ENCODE data around the gene VGLL4.

VGLL4 gene

DNA sequence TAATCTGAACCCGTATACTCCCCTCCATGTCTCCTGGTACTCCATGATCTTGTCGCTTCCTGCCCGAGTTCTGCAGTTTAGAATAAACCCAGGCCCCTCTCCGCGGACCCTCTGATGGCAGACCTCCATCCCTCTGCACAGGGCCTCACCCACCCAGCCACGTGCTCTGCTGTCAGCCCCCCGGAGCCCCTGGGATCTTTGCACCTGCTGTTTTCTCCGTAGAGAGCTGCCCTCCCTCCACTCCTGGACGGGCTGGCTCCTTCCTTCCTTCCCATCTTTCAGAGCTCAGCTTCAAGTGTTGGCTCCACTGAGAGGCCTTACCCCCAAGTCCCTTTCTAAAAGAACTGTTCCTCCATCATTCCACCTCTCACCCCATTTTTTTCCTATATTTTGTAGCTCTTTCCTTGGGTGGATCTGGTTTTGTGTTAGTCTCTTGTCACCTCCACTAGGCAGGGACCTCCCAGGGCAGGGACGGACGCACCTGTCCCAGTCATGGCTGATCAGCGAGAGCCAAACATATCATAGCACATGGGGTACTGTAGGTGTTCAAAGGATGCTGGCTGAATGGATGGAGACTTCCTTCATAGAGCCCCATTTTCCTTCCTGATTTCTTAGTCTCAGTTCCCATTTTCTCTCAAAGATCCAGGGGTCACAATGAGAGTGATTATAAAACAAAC lies 106.6 kb downstream of the VGLL4 start:
- TF ChIP-seq ZNF8 (CRISPR knock-in tag; IDR thresholded peaks at IDR 0.05), result no peak
- TF ChIP-seq RARB (CRISPR knock-in tag; IDR thresholded peaks at IDR 0.05), result no peak
- no peak for TF ChIP-seq TCF4 (CRISPR knock-in tag; IDR thresholded peaks at IDR 0.05; ENCODE audit: borderline replicate concordance)
- no peak for TF ChIP-seq OSR1 (CRISPR knock-in tag; IDR thresholded peaks at IDR 0.05)
- TF ChIP-seq TOX (CRISPR knock-in tag; IDR thresholded peaks at IDR 0.05; ENCODE audit: borderline replicate concordance), result no peak
- TF ChIP-seq, protein P1, sequence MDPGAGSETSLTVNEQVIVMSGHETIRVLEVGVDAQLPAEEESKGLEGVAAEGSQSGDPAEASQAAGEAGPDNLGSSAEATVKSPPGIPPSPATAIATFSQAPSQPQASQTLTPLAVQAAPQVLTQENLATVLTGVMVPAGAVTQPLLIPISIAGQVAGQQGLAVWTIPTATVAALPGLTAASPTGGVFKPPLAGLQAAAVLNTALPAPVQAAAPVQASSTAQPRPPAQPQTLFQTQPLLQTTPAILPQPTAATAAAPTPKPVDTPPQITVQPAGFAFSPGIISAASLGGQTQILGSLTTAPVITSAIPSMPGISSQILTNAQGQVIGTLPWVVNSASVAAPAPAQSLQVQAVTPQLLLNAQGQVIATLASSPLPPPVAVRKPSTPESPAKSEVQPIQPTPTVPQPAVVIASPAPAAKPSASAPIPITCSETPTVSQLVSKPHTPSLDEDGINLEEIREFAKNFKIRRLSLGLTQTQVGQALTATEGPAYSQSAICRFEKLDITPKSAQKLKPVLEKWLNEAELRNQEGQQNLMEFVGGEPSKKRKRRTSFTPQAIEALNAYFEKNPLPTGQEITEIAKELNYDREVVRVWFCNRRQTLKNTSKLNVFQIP (CRISPR knock-in tag; IDR thresholded peaks at IDR 0.05; ENCODE audit: borderline replicate concordance, low read depth), result no peak
- no peak for TF ChIP-seq ZNF70 (CRISPR knock-in tag; IDR thresholded peaks at IDR 0.05)
- no peak for TF ChIP-seq TSHZ2 (CRISPR knock-in tag; IDR thresholded peaks at IDR 0.05)
- TF ChIP-seq, protein P2, sequence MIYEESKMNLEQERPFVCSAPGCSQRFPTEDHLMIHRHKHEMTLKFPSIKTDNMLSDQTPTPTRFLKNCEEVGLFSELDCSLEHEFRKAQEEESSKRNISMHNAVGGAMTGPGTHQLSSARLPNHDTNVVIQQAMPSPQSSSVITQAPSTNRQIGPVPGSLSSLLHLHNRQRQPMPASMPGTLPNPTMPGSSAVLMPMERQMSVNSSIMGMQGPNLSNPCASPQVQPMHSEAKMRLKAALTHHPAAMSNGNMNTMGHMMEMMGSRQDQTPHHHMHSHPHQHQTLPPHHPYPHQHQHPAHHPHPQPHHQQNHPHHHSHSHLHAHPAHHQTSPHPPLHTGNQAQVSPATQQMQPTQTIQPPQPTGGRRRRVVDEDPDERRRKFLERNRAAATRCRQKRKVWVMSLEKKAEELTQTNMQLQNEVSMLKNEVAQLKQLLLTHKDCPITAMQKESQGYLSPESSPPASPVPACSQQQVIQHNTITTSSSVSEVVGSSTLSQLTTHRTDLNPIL (CRISPR knock-in tag; IDR thresholded peaks at IDR 0.05; ENCODE audit: low read depth), result no peak
- no peak for TF ChIP-seq ISL1 (CRISPR knock-in tag; IDR thresholded peaks at IDR 0.05)
- ATAC-seq, result no peak

GRCh38 chr3:11536132-11536935 lies 107.4 kb downstream of the VGLL4 start:
- ATAC-seq, result no peak
- TF ChIP-seq RARB (CRISPR knock-in tag; IDR thresholded peaks at IDR 0.05) (no peak), TCF4 (CRISPR knock-in tag; IDR thresholded peaks at IDR 0.05; ENCODE audit: borderline replicate concordance) (no peak), SNAI2 (CRISPR knock-in tag; IDR thresholded peaks at IDR 0.05) (no peak), CSDC2 (CRISPR knock-in tag; IDR thresholded peaks at IDR 0.05) (no peak), ESRRG (CRISPR knock-in tag; IDR thresholded peaks at IDR 0.05) (no peak), ISL1 (CRISPR knock-in tag; IDR thresholded peaks at IDR 0.05) (no peak), ZC3H10 (CRISPR knock-in tag; IDR thresholded peaks at IDR 0.05) (no peak), ZNF8 (CRISPR knock-in tag; IDR thresholded peaks at IDR 0.05) (no peak), OSR1 (CRISPR knock-in tag; IDR thresholded peaks at IDR 0.05) (no peak), CSRNP3 (CRISPR knock-in tag; IDR thresholded peaks at IDR 0.05) (no peak), TSHZ2 (CRISPR knock-in tag; IDR thresholded peaks at IDR 0.05) (no peak), TOX (CRISPR knock-in tag; IDR thresholded peaks at IDR 0.05; ENCODE audit: borderline replicate concordance) (no peak), GLIS3 (CRISPR knock-in tag; IDR thresholded peaks at IDR 0.05) (no peak)
- TF ChIP-seq, protein P3, sequence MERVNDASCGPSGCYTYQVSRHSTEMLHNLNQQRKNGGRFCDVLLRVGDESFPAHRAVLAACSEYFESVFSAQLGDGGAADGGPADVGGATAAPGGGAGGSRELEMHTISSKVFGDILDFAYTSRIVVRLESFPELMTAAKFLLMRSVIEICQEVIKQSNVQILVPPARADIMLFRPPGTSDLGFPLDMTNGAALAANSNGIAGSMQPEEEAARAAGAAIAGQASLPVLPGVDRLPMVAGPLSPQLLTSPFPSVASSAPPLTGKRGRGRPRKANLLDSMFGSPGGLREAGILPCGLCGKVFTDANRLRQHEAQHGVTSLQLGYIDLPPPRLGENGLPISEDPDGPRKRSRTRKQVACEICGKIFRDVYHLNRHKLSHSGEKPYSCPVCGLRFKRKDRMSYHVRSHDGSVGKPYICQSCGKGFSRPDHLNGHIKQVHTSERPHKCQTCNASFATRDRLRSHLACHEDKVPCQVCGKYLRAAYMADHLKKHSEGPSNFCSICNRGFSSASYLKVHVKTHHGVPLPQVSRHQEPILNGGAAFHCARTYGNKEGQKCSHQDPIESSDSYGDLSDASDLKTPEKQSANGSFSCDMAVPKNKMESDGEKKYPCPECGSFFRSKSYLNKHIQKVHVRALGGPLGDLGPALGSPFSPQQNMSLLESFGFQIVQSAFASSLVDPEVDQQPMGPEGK (CRISPR knock-in tag; IDR thresholded peaks at IDR 0.05; ENCODE audit: borderline replicate concordance), result no peak
- TF ChIP-seq, protein P2 (CRISPR knock-in tag; IDR thresholded peaks at IDR 0.05; ENCODE audit: low read depth), result no peak
- TF ChIP-seq, protein P1 (CRISPR knock-in tag; IDR thresholded peaks at IDR 0.05; ENCODE audit: borderline replicate concordance, low read depth), result no peak

Data from SK-N-SH treated with all-trans-retinoic acid at 6 μM for 48 hours (cell line).